Stimulated activated CD8-positive, alpha-beta memory T cell treated with anti-CD3 and anti-CD28 coated beads, Interleukin-2, amount 100 ng/mL, for 1 hour (primary cell): ENCODE results near the gene HLF.

Experiments used
- DNase-seq, 2 donors: peaks; one replicate each; pipeline ENCODE4 v3.0.0-alpha.2; 2020; ENCODE audit warnings: low read depth in 2 of 2

The HLF gene

GRCh38 chr17:55274355-55275255, 9.8 kb downstream of the HLF start:
- no peak for DNase-seq

- no peak for DNase-seq
Observed at GRCh38 chr17:55275894-55276804, 11.4 kb downstream of the HLF start.

- DNase-seq, result no peak
Observed at GRCh38 chr17:55278173-55278961, 13.6 kb downstream of the HLF start.

- no peak for DNase-seq
Observed at GRCh38 chr17:55279203-55279602, 14.4 kb downstream of the HLF start.

GRCh38 chr17:55279788-55280187, 15.0 kb downstream of the HLF start:
- no peak for DNase-seq

- no peak for DNase-seq
Observed at GRCh38 chr17:55280212-55280611, 15.5 kb downstream of the HLF start.

GRCh38 chr17:55281649-55282378, 17.1 kb downstream of the HLF start:
- DNase-seq, result no peak

GRCh38 chr17:55282379-55282702, 17.6 kb downstream of the HLF start:
- DNase-seq, result no peak

GRCh38 chr17:55282741-55283140, 18.0 kb downstream of the HLF start:
- no peak for DNase-seq

GRCh38 chr17:55283256-55283965, 18.7 kb downstream of the HLF start:
- no peak for DNase-seq

- DNase-seq, result no peak
Observed at GRCh38 chr17:55284001-55284884, 19.5 kb downstream of the HLF start.

GRCh38 chr17:55284944-55285339, 20.2 kb downstream of the HLF start:
- no peak for DNase-seq

GRCh38 chr17:55285340-55286301, 20.9 kb downstream of the HLF start:
- DNase-seq, result no peak

- DNase-seq, result no peak
Observed at GRCh38 chr17:55286681-55287589, 22.2 kb downstream of the HLF start.

- DNase-seq, result no peak
Observed at GRCh38 chr17:55288356-55289105, 23.8 kb downstream of the HLF start.

- DNase-seq, result no peak
Observed at GRCh38 chr17:55289106-55289446, 24.3 kb downstream of the HLF start.

- no peak for DNase-seq
Observed at GRCh38 chr17:55289978-55290377, 25.2 kb downstream of the HLF start.
